Inflammatory macrophage treated with lipopolysaccharide for 4 hours (primary cell): Measurements from ENCODE around the gene MEGF9.

Experiments used
- DNase-seq: peaks from one replicate; pipeline ENCODE4 v3.0.0-alpha.2; 2020

MEGF9 gene

DNA sequence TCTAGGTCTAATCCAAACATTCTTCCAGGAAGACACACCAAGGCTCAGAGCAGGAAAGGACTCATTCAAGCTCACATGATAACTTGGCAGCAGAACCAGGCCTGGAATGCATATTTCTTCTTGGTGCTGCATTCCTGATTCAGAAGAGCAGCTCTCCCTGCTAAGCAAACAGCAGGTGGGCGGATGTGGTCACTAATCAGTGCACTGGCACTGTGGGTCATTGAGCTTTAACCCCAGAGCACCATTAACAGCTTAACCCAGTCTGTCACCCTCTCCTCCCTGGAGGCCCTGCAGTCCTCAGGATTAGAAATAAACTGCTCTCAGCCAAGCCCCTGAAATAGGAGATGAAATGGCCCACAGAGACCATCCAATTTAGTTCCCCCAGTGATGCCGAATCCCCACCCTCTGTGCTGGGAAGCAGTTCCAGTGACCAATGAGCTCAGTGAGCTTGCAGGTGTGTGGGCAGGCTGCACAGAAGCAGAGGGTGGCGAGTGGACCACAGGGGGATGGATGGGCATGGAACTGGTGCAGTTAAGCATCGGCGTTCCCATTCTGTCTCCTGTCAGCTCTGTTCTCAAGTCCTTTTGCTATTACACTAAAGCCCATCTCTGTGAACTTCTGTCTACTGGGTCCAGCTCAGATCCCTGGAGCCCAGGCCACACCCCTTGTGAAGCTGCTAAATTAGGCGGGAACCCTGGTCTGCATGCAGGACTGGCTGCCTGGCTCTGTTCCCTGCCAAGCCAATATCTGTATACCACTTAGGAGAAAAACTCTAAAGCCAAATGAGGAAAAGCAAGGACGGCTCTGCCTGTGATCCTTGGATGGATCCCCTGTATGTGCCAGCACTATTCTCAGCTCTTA, 16.6 kb upstream of the MEGF9 start:
- DNase-seq: peak; percentile 51

GRCh38 chr9:120729791-120730241, 15.5 kb upstream of the MEGF9 start:
- DNase-seq: peak; percentile 61

GRCh38 chr9:120726484-120726883, 12.2 kb upstream of the MEGF9 start:
- DNase-seq: peak; percentile 24

GRCh38 chr9:120725907-120726306, 11.6 kb upstream of the MEGF9 start:
- no peak for DNase-seq

DNA sequence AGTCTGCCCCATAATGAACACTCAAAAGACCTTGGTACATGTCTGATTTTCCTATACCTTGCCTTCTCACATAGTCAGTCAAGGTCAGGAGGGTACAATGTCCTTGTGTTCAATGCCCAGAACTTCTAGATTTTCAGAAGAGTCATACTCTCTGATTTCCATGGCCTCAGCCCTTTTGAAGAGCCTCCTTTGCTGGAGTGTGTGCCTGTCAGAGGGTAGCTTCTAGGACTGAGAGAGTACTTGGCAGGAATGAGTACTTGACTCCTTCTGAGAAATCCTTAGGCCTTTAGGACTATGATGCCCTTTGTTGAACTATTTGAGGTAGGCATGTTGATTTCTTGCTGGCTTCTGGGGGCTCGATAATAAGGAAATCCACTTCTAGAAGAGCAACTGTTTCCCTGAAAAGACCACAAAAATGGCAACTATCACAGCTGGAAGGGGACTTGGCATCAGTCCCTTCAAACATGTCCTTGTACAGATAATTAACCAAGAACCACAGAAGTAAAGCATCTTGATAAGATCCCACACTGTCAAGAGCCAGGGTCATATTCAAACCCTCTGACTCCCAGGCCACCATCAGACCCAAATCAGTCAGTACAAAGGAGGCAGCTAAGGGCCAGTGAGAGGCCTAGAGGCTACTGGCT, 10.6 kb upstream of the MEGF9 start:
- DNase-seq: no peak

GRCh38 chr9:120723565-120723964, 9.3 kb upstream of the MEGF9 start:
- DNase-seq: no peak

GRCh38 chr9:120720404-120720803, 6.1 kb upstream of the MEGF9 start:
- DNase-seq: no peak

DNA sequence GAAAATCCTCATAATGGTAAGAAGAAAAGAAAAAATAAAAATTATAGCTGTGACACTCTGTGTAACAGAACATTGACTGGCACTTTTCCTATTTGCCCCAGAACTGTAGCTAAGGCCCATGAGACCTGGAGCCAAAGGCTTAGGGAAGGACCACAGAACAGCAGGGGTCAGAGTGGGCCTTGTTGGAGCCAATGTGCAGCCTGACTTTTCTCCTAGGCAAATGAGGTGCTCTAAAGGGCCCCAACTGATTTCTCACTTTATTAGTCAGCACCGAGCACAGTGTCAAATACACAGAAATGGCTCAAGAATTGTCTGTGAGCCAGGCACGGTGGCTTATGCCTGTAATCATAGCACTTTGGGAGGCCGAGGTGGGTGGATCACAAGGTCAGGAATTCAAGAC, 4.0 kb upstream of the MEGF9 start:
- no peak for DNase-seq

DNA sequence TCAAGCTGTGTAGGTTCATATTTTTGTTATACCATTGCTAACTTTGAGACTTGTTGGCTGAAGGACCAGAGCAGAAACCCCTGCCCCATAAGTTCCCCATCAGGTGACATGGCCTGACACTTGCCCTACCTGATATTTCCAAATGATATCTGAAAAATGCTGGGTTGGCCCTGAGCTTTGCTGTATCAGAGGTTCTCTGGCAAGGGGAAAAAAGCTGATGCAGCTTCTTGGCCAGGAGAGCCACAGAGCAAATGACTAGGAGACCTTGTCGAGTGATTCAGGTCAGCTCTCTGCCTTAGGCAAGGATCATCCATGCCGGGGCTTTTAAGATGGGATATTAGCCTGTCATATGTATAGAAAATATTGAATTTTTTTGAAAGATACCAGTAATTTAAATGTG, 2.9 kb upstream of the MEGF9 start:
- no peak for DNase-seq

DNA sequence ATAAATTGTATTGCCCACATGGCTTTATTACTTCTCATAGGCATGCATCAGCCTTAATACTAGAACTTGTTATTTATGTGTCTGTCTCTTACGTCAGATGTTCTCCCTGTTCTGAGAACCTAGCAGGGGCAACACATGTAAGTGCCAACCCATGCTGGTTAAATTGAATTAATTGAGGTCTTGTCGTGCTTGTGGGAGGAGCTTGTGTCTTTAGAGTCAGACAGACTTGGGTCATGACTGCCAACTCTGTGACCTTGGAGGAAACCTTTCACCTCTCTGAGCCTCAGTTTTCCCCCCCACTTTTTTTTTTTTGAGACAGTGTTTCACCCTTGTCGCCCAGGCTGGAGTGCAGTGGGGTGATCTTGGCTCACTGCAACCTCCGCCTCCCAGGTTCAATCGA, 2.2 kb upstream of the MEGF9 start:
- no peak for DNase-seq

GRCh38 chr9:120715389-120715924, 1.2 kb upstream of the MEGF9 start:
- no peak for DNase-seq

GRCh38 chr9:120714846-120715388, 647 bp upstream of the MEGF9 start:
- no peak for DNase-seq

DNA sequence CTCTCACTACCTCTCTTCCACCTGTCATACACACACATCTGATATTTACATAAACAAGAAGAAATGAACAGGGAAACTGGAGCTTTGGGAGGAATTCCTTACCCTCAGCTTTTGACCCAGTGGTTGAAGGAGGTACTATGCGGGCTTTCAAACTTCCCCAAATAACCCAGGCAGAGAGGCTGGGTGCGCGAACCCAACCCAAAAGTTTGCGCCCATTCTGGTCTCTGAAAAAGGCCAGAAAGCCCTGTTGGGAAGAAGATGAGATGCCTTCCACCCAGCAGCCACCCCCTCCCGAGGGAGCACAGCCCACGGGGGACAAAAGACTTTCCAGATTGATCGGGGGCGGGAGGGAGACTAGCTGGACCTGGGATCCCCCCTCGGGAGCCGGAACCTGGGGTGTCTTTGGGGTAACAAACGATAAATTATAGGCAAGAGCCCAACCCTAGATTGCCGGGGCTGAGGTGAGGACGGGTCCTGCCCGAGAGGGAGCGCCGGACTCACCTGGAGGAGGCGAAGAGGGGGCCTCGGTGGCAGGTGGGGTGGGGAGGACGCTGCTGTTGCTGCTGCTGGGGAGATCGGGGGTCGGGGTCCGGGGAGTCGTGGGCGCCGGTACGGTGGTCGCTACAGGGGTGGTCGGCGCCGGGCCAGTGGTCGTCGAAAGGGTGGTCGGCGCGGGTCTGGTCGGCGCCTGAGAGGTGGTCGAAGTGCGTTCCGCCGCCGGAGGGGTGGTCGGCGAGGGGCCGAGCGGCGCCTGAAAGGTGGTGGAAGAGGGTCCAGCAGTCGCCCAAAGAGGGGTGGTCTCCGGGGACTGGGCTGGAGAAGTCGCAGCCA, 798 bp downstream of the MEGF9 start:
- DNase-seq: peak; percentile 54

- no peak for DNase-seq
Measured at GRCh38 chr9:120712539-120713031, 1.7 kb downstream of the MEGF9 start.

- DNase-seq: peak; percentile 29
Measured at GRCh38 chr9:120711841-120712538, 2.3 kb downstream of the MEGF9 start.

DNA sequence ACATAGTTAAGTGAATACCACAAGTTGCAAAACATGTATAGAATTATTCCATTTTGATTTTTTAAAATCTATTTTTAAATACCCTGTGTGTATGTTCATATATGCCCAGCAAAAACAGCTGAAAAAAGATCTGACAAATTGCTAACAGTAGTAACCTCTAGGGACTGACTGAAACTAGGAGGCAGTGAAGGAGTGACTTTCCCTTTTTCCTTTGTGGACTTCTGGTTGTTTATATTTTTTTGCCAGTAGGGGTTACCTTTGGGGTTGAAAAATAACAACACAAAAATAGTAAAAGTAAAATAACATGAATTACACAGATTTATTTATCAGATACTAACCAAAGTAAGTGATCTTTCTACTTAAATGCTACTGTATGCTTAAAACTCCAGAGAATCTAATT, 2.9 kb downstream of the MEGF9 start:
- peak; percentile 43 for DNase-seq

DNA sequence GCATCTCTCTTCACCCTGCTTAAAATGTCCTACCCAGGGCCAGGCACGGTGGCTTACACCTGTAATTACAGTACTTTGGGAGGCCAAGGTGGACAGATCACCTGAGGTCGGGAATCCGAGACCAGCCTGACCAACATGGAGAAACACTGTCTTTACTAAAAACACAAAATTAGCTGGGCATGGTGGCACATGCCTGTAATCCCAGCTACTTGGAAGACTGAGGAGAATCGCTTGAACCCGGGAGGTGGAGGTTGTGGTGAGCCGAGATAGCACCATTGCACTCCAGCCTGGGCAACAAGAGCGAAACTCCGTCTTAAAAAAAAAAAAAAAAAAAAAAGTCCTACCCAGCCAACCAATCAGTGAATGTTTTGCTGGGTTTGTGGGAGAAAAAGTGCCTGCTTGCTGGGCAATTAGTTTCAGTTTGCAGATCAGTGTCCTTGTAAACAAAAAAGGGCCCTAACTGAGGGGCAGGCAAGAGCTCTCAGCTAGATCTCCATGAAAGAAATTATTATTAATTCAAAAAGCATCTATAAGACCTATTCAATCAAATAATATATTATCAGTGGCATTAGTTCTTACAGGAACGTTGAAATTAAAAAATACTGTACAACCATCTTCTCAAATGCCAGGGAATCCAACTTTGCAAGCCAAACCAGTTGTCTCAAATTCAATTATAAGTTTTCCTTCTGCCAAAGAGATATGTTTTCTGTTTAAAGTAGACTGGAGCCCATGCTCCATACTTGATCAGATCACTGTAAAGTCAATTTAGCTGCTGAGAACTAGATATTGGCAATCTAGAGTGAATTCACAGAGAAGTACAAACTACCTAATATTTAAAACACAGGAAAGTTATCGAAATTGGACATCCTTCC, 3.9 kb downstream of the MEGF9 start:
- DNase-seq: peak; percentile 85

GRCh38 chr9:120708526-120709224, 5.6 kb downstream of the MEGF9 start:
- no peak for DNase-seq

GRCh38 chr9:120707170-120707569, 7.1 kb downstream of the MEGF9 start:
- no peak for DNase-seq

DNA sequence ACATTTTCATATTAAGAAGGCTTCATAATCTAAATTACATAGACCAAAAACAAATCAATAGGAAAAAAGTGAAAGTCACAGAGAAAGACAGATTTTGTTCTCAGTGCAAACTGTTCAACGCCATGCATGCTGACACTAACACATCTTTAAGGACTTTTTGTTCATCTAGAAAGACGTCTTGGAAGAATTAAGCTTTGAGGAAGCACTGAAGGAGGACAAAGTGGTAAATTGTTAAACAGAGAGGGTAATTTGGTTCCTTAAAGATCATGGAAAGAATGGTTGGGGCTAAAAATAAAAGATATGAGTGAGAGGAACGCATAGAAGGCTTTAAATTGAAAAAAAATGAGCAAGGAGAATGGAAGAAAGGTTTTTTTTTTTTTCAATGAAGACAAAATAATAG, 9.1 kb downstream of the MEGF9 start:
- DNase-seq: no peak
